ENCODE data around the gene SERPING1.

DNA sequence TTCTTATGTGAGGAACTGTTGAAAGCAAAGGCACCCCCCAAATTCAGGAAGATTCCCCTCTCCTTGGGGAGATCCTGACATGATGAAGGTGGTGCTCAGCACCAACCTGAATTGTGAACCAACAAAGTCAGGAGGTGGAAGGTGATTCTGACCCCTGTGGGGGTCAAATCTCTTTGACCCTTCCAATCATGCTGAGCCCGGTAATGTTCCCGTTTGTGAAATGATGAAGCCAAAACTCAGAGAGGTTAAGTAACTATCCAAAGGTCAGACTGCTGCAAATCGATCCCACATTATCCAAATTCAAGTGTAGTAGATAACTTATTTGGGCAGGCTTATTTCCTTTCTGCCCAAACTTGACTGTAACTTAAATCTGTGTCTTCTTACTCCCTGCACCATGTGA lies 19.1 kb downstream of the SERPING1 start:
- TF ChIP-seq, protein P1, sequence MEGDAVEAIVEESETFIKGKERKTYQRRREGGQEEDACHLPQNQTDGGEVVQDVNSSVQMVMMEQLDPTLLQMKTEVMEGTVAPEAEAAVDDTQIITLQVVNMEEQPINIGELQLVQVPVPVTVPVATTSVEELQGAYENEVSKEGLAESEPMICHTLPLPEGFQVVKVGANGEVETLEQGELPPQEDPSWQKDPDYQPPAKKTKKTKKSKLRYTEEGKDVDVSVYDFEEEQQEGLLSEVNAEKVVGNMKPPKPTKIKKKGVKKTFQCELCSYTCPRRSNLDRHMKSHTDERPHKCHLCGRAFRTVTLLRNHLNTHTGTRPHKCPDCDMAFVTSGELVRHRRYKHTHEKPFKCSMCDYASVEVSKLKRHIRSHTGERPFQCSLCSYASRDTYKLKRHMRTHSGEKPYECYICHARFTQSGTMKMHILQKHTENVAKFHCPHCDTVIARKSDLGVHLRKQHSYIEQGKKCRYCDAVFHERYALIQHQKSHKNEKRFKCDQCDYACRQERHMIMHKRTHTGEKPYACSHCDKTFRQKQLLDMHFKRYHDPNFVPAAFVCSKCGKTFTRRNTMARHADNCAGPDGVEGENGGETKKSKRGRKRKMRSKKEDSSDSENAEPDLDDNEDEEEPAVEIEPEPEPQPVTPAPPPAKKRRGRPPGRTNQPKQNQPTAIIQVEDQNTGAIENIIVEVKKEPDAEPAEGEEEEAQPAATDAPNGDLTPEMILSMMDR (conservative IDR thresholded peaks at IDR 0.05), result no peak
- TF ChIP-seq ZFX (IDR thresholded peaks at IDR 0.05), result no peak
